ENCODE results near the gene NALF2. TPM values are rescaled to one million over a fixed set of nuclear protein-coding genes. Genes with fewer than 3 reads are reported as not detected.

NALF2 gene
- total and polyA plus RNA-seq, 2 of the 13 experiments (the other 11 are each of a cell fraction or from before 2014, with no cell fraction given) = 2.2 to 4.0 TPM

GRCh38 chrX:69503228-69503781 lies 821 bp upstream of the NALF2 start (continued):
- TF ChIP-seq ZBTB33 (CRISPR knock-in tag; IDR thresholded peaks at IDR 0.05) (no peak), SAP130 (CRISPR knock-in tag; IDR thresholded peaks at IDR 0.05; ENCODE audit: low read depth) (peak; percentile 50; the same call in 1 of the 2 replicates), TEAD3 (CRISPR knock-in tag; optimal IDR thresholded peaks at IDR 0.05; ENCODE audit: borderline replicate concordance) (peak; percentile 36), ARID4A (CRISPR knock-in tag; IDR thresholded peaks at IDR 0.05; ENCODE audit: borderline replicate concordance) (no peak), CTCF (CRISPR knock-in tag; IDR thresholded peaks at IDR 0.05) (peak; percentile 53), PATZ1 (CRISPR knock-in tag; IDR thresholded peaks at IDR 0.05) (peak; percentile 54; the same call in 1 of the 2 replicates), DPF2 (CRISPR knock-in tag; IDR thresholded peaks at IDR 0.05; ENCODE audit: borderline replicate concordance, low read depth) (no peak), NR2F6 (IDR thresholded peaks at IDR 0.05) (no peak), NR2F6 (CRISPR knock-in tag; IDR thresholded peaks at IDR 0.05) (peak; percentile 20; the same call in 1 of the 2 replicates), ZBTB38 (CRISPR knock-in tag; IDR thresholded peaks at IDR 0.05) (no peak), ELF3 (CRISPR knock-in tag; IDR thresholded peaks at IDR 0.05) (no peak), ZFX (CRISPR knock-in tag; IDR thresholded peaks at IDR 0.05; ENCODE audit: low read depth) (peak; percentile 60; the same call in 1 of the 2 replicates), TGIF2 (CRISPR knock-in tag; IDR thresholded peaks at IDR 0.05) (peak; percentile 14; the same call in 1 of the 2 replicates), SATB2 (CRISPR knock-in tag; IDR thresholded peaks at IDR 0.05) (no peak)
- TF ChIP-seq, protein P1, sequence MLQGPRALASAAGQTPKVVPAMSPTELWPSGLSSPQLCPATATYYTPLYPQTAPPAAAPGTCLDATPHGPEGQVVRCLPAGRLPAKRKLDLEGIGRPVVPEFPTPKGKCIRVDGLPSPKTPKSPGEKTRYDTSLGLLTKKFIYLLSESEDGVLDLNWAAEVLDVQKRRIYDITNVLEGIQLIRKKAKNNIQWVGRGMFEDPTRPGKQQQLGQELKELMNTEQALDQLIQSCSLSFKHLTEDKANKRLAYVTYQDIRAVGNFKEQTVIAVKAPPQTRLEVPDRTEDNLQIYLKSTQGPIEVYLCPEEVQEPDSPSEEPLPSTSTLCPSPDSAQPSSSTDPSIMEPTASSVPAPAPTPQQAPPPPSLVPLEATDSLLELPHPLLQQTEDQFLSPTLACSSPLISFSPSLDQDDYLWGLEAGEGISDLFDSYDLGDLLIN (CRISPR knock-in tag; IDR thresholded peaks at IDR 0.05; ENCODE audit: borderline replicate concordance) = no peak
- TF ChIP-seq, protein P2, sequence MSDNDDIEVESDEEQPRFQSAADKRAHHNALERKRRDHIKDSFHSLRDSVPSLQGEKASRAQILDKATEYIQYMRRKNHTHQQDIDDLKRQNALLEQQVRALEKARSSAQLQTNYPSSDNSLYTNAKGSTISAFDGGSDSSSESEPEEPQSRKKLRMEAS (IDR thresholded peaks at IDR 0.05) = peak; percentile 89

Data from HepG2 (cell line).